Endothelial cell of umbilical vein (primary cell): ENCODE measurements around the gene TSC22D1. TPM values are rescaled to one million over a fixed set of nuclear protein-coding genes. Genes with fewer than 3 reads are reported as not detected.

Experiments used
- BruUV-seq: library from RNA; stranded (reverse); fragments of 400-500 nt; replicated peaks from 2 replicates; lab custom pipeline; 2021; lab: Mats Ljungman, UMichigan
- CTCF ChIA-PET: fragments of 300-600, 350-600 bp; sonication (Branson Sonifier 250); formaldehyde crosslinking; loops from one replicate; lab custom pipeline; 2021; ENCODE audit warnings: antibody characterized with exemption, inconsistent platforms; lab: Charles Lee
- POLR2A ChIA-PET: fragments of 300-600, 350-600 bp; sonication (Branson Sonifier 250); formaldehyde crosslinking; loops from one replicate; lab custom pipeline; 2021; ENCODE audit warnings: antibody characterized with exemption, inconsistent platforms; lab: Charles Lee
- DNase-seq: peaks from one replicate; pipeline ENCODE4 v3.0.0-alpha.2; 2011; ENCODE audit warnings: low read depth, low spot score
- FAIRE-seq: peaks from 2 replicates; lab custom pipeline; 2011; peaks lifted over from hg19 to GRCh38; lab: Jason Lieb, UNC
- H2AFZ ChIP-seq: 2 replicates; pipeline ENCODE4 v1.6.0; 2012; ENCODE audit warnings: low read depth, low read length, control low read depth, inconsistent platforms
- H3K27ac ChIP-seq: 2 replicates; pipeline ENCODE4 v1.5.1; 2011; ENCODE audit warnings: low read depth, mild to moderate bottlenecking, control low read depth, low read length, moderate library complexity; ENCODE audit not compliant: insufficient read depth
- H3K27me3 ChIP-seq, 2 experiments: 2 replicates each; pipeline versions ENCODE4 v1.6.0 to v1.6.1; 2011; ENCODE audit warnings: low read length in 2 of 2, mixed read lengths in 1 of 2; ENCODE audit not compliant: control insufficient read depth in 2 of 2, insufficient read depth in 2 of 2
- H3K36me3 ChIP-seq, 2 experiments: 2 replicates in 1 of 2; 3 replicates in 1 of 2; pipeline ENCODE4 v1.5.1; 2011; ENCODE audit warnings: low read length in 2 of 2, mild to moderate bottlenecking in 1 of 2, moderate library complexity in 1 of 2; ENCODE audit not compliant: control insufficient read depth in 2 of 2, insufficient read depth in 2 of 2; ENCODE audit errors: extremely low read depth in 1 of 2
- H3K4me1 ChIP-seq: 3 replicates; pipeline ENCODE4 v1.5.1; 2011; ENCODE audit warnings: mild to moderate bottlenecking, low read length; ENCODE audit not compliant: control insufficient read depth, insufficient read depth; ENCODE audit errors: extremely low read depth
- H3K4me2 ChIP-seq: 2 replicates; pipeline ENCODE4 v1.6.1; 2011; ENCODE audit warnings: low read length, control low read depth, mixed read lengths; ENCODE audit not compliant: insufficient read depth
- H3K4me3 ChIP-seq, 3 experiments: fragments of 200-600 bp in 1 of 3; sonication (generic), shearing (Covaris generic) in 1 of 3; replicated peaks in 1 of 3; 2 replicates each; pipeline ENCODE4 v1.5.1; 2011 to 2016; ENCODE audit warnings: control low read depth in 3 of 3, low read length in 3 of 3, mild to moderate bottlenecking in 2 of 3, inconsistent platforms in 1 of 3, low read depth in 1 of 3, moderate library complexity in 1 of 3; ENCODE audit not compliant: insufficient read depth in 1 of 3
- H3K79me2 ChIP-seq: 2 replicates; pipeline ENCODE4 v1.6.0; 2012; ENCODE audit warnings: low read length, inconsistent platforms; ENCODE audit not compliant: control insufficient read depth, insufficient read depth
- H3K9ac ChIP-seq: replicated peaks from 2 replicates; pipeline ENCODE3; 2011; ENCODE audit warnings: low read length, control low read depth; ENCODE audit not compliant: insufficient read depth; ENCODE audit errors: extremely low read depth
- H3K9me1 ChIP-seq: replicated peaks from 3 replicates; pipeline ENCODE4 v1.6.0; 2011; ENCODE audit warnings: mild to moderate bottlenecking, low read length; ENCODE audit not compliant: control insufficient read depth, insufficient read depth; ENCODE audit errors: extremely low read depth
- H3K9me3 ChIP-seq: replicated peaks from 2 replicates; pipeline ENCODE4 v1.5.1; 2012; ENCODE audit warnings: low read length, inconsistent platforms; ENCODE audit not compliant: control insufficient read depth, insufficient read depth
- H4K20me1 ChIP-seq: replicated peaks from 2 replicates; pipeline ENCODE3; 2011; ENCODE audit warnings: mild to moderate bottlenecking, low read length; ENCODE audit not compliant: control insufficient read depth, insufficient read depth; ENCODE audit errors: extremely low read depth
- EZH2 ChIP-seq: IDR thresholded peaks from 2 replicates; pipeline ENCODE4 v1.6.1; 2012; ENCODE audit warnings: borderline replicate concordance, low read depth, mild to moderate bottlenecking, moderate library complexity, low read length, inconsistent platforms; ENCODE audit not compliant: severe bottlenecking
- FOS ChIP-seq: IDR thresholded peaks from 2 replicates; pipeline ENCODE4 v1.6.1; 2011; ENCODE audit warnings: mild to moderate bottlenecking, low read length, moderate library complexity, borderline replicate concordance; ENCODE audit not compliant: insufficient read depth
- GATA2 ChIP-seq: IDR thresholded peaks from 2 replicates; pipeline ENCODE4 v1.7.0; 2011; ENCODE audit warnings: low read depth, mild to moderate bottlenecking, moderate library complexity, mixed read lengths, low read length; ENCODE audit not compliant: insufficient read length, insufficient read depth
- JUN ChIP-seq: IDR thresholded peaks from 2 replicates; pipeline ENCODE4 v1.6.1; 2011; ENCODE audit warnings: borderline replicate concordance, low read depth; ENCODE audit not compliant: insufficient read length, insufficient read depth
- MYC ChIP-seq: IDR thresholded peaks from one replicate; pipeline ENCODE4 v1.6.1; 2011; ENCODE audit warnings: mild to moderate bottlenecking, low read depth, low read length
- POLR2A ChIP-seq: IDR thresholded peaks from 2 replicates; pipeline ENCODE4 v1.6.1; 2012; ENCODE audit warnings: low read depth, mild to moderate bottlenecking, control low read depth, low read length
- POLR2AphosphoS5 ChIP-seq: IDR thresholded peaks from 2 replicates; pipeline ENCODE4 v1.6.1; 2012; ENCODE audit warnings: low read depth, mild to moderate bottlenecking, control low read depth, low read length, moderate library complexity; ENCODE audit not compliant: insufficient read depth
- dilution Hi-C: fragments of 300-500 bp; cut with MboI; formaldehyde crosslinking; loops from one replicate; pipeline ENCODE4 v1.15.0; 2019; ENCODE audit warnings: low sequenced_read_pairs; ENCODE audit not compliant: extremely low pct_ligation_motif_present
- intact Hi-C: fragments of 100-400 bp; cut with micrococcal nuclease; formaldehyde crosslinking; loops from one replicate; pipeline ENCODE4 v1.10.0; 2022
- polyA plus RNA-seq, 4 experiments: library from polyadenylated mRNA; depleted of rRNA in 3 of 4; stranded (reverse) in 3 of 4; unstranded in 1 of 4; fragments of >200 nt; gene quantifications; 2 replicates each; pipeline versions ENCODE4 v1.2.1 to v1.2.3, GENCODE V29; 2011 to 2012; ENCODE audit warnings: missing spikeins in 1 of 4
- total RNA-seq: library from RNA; stranded (reverse); gene quantifications from 2 replicates; pipeline ENCODE4 v1.2.3, GENCODE V29; 2021
- TF ChIP-seq, protein P1 (sequence below), 2 donors: IDR thresholded peaks; 1 replicate in 1 of 2; 2 replicates in 1 of 2; pipeline ENCODE4 v1.5.1; 2011; ENCODE audit warnings: low read length in 2 of 2, mild to moderate bottlenecking in 2 of 2, moderate library complexity in 2 of 2, control low read depth in 1 of 2, inconsistent platforms in 1 of 2, low read depth in 1 of 2; ENCODE audit not compliant: insufficient read depth in 1 of 2; ENCODE audit errors: extremely low read depth in 1 of 2
- TF ChIP-seq, protein P2 (sequence below): IDR thresholded peaks from 2 replicates; pipeline ENCODE4 v1.6.1; 2011; ENCODE audit not compliant: insufficient read depth, insufficient read length

Gene TSC22D1
- total and polyA plus RNA-seq, 2 donors (not counting 3 experiments of a cell fraction or from before 2014, with no cell fraction given), result 47.7 to 51.8 TPM

DNA sequence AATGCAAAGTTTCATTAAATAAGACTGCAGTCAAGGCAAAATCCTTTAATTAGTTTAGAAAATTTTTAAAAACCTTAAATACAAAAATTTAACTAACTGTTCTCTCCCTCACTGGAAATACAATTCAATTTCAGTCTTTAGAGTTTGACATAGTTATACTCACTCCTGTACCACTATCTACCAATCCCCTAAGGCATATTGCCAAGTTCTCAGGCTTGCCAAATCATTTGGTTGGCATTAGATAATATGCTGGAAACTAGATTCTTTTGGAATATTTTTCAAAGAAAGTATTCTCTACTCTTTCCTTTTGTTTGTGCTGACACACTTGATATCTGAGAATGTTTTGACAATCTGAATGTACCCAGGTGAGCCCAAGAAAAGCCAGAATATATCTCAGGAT is 77.2 kb downstream of the TSC22D1 start:
- Histone ChIP-seq H3K9me1 (no peaks in the 10 kb centered on the region), H3K36me3 (no peaks in the 10 kb centered on the region), H3K9me3 (no peaks in the 10 kb centered on the region), H3K9ac (no peak overlapping the region), H2AFZ (no peak overlapping the region), H4K20me1 (peaks cover 2% of the 10 kb centered on the region), H3K4me2 (no peak overlapping the region), H3K4me1 (no peaks in the 10 kb centered on the region), H3K27ac (no peak overlapping the region), H3K79me2 (no peaks in the 10 kb centered on the region), H3K4me3 (no peak overlapping the region), H3K27me3 (no peaks in the 10 kb centered on the region)
- intact Hi-C loops, result no loop called here
- dilution Hi-C loops, result no loop called here
- BruUV-seq, result no TSS peak
- TF ChIP-seq POLR2A (no peak), GATA2 (no peak), FOS (no peak), JUN (no peak), MYC (no peak), POLR2AphosphoS5 (no peak), EZH2 (no peak)
- TF ChIP-seq, protein P1, sequence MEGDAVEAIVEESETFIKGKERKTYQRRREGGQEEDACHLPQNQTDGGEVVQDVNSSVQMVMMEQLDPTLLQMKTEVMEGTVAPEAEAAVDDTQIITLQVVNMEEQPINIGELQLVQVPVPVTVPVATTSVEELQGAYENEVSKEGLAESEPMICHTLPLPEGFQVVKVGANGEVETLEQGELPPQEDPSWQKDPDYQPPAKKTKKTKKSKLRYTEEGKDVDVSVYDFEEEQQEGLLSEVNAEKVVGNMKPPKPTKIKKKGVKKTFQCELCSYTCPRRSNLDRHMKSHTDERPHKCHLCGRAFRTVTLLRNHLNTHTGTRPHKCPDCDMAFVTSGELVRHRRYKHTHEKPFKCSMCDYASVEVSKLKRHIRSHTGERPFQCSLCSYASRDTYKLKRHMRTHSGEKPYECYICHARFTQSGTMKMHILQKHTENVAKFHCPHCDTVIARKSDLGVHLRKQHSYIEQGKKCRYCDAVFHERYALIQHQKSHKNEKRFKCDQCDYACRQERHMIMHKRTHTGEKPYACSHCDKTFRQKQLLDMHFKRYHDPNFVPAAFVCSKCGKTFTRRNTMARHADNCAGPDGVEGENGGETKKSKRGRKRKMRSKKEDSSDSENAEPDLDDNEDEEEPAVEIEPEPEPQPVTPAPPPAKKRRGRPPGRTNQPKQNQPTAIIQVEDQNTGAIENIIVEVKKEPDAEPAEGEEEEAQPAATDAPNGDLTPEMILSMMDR (IDR thresholded peaks at IDR 0.05; ENCODE audit: extremely low read depth in 1 of 2, insufficient read depth in 1 of 2, low read depth in 1 of 2, low read length in 2 of 2), result no peak
- TF ChIP-seq, protein P2, sequence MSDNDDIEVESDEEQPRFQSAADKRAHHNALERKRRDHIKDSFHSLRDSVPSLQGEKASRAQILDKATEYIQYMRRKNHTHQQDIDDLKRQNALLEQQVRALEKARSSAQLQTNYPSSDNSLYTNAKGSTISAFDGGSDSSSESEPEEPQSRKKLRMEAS, result no peak
- FAIRE-seq, result no peak
- ChIA-PET CTCF (interaction anchor here (0.6 to 2.9 kb wide), 2 partner anchors 15 to 487 kb away, joined by 4 to 12 read pairs; no protein-coding TSS in a partner anchor), POLR2A (no interaction called here)
- DNase-seq, result no peak
